A549 (cell line): ENCODE measurements around the gene BCL2L15.

Source experiments
- CHD2 ChIP-seq: fragments of 150-350 bp; IDR thresholded peaks from 2 replicates; pipeline ENCODE4 v1.6.1; 2014; ENCODE audit warnings: low read length; ENCODE audit not compliant: partially characterized antibody
- JUN ChIP-seq, 2 experiments: fragments of >200 bp; sonication (Bioruptor Twin); formaldehyde crosslinking; IDR thresholded peaks; 2 replicates in 1 of 2; 3 replicates in 1 of 2; pipeline ENCODE4 v1.6.1; 2016 to 2017
- MAFK ChIP-seq: fragments of 450-650 bp; IDR thresholded peaks from 2 replicates; pipeline ENCODE4 v1.6.1; 2014; ENCODE audit not compliant: partially characterized antibody
- POLR2A ChIP-seq: IDR thresholded peaks from 2 replicates; pipeline ENCODE4 v1.6.1; 2012; ENCODE audit warnings: mild to moderate bottlenecking, low read length
- SREBF2 ChIP-seq: fragments of 450-650 bp; IDR thresholded peaks from 2 replicates; pipeline ENCODE4 v1.6.1; 2014; ENCODE audit warnings: mild to moderate bottlenecking, moderate library complexity
- TF ChIP-seq, protein P1 (sequence below): fragments of >200 bp; sonication (Bioruptor Twin); formaldehyde crosslinking; IDR thresholded peaks from 3 replicates; pipeline ENCODE4 v1.5.1; 2016
- TF ChIP-seq, protein P2 (sequence below): IDR thresholded peaks from 2 replicates; pipeline ENCODE4 v1.6.1; 2012

DNA sequence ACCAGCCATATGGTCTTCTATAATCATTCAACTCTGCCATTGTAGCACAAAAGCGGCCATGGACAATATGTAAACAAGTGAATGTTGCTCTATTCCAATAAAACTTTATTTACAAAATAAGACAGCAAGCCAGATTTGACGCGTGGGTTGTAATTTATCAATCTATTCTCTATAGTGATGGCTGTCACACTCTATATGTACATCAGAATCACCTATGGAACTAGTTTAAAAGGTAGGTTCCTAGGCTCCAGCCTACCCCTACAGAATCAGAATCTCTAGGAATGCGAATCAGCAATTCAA lies 7.7 kb downstream of the BCL2L15 start:
- TF ChIP-seq JUN (IDR thresholded peaks at IDR 0.05) (no peak), MAFK (no peak), POLR2A (no peak), SREBF2 (no peak), CHD2 (no peak)
- TF ChIP-seq, protein P1, sequence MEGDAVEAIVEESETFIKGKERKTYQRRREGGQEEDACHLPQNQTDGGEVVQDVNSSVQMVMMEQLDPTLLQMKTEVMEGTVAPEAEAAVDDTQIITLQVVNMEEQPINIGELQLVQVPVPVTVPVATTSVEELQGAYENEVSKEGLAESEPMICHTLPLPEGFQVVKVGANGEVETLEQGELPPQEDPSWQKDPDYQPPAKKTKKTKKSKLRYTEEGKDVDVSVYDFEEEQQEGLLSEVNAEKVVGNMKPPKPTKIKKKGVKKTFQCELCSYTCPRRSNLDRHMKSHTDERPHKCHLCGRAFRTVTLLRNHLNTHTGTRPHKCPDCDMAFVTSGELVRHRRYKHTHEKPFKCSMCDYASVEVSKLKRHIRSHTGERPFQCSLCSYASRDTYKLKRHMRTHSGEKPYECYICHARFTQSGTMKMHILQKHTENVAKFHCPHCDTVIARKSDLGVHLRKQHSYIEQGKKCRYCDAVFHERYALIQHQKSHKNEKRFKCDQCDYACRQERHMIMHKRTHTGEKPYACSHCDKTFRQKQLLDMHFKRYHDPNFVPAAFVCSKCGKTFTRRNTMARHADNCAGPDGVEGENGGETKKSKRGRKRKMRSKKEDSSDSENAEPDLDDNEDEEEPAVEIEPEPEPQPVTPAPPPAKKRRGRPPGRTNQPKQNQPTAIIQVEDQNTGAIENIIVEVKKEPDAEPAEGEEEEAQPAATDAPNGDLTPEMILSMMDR, result no peak
- TF ChIP-seq, protein P2, sequence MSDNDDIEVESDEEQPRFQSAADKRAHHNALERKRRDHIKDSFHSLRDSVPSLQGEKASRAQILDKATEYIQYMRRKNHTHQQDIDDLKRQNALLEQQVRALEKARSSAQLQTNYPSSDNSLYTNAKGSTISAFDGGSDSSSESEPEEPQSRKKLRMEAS, result no peak
